ENCODE results near the gene ARPC1B. TPM values are rescaled to one million over a fixed set of nuclear protein-coding genes. Genes with fewer than 3 reads are reported as not detected.
"Not testable (repeated sequence)": the region's sequence is repeated elsewhere in the genome, so short reads cannot be mapped to it uniquely, and the experiment has no call there.

The ARPC1B gene
- total RNA-seq, 1 donor from 2014 or later, result 175 TPM

DNA sequence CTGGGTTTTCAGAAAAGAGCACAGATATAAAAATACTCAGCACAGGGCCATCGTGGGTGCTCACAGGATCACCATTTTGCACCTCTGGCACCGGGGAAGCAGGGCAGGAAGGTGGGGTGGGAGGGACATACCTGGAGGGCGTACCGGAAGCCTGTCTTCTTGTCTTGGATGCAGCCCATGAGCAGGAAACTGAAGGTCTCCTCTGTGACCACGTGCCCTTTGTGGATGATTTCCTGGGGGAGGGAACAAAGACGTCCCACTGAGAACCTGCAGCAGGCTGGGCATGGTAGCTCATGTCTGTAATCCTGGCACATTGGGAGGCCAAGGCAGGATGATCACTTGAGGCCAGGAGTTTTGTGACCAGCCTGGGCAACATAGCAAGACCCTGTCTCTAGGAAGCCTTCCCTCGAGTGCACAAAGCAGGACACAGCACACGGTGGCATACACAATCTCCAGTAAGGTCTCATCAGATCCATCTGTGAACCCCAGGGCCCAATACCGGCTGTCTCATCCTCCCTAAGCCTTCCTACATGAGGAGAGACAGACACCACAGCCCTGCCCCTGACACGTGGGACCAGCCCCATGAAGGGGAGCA is 54.5 kb downstream of the ARPC1B start:
- Histone ChIP-seq H3K9me3 (ENCODE audit: insufficient read depth, low read depth, low read length) (no peaks in the 10 kb centered on the region), H3K4me3 (ENCODE audit: insufficient read depth, low read depth, low read length) (no peak overlapping the region), H2AFZ (ENCODE audit: low read depth, low read length) (no peak overlapping the region), H3K27me3 (ENCODE audit: insufficient read depth, low read length) (no peaks in the 10 kb centered on the region), H3K4me1 (ENCODE audit: insufficient read depth, low read length) (no peaks in the 10 kb centered on the region), H3K9ac (ENCODE audit: low read length) (no peak overlapping the region), H3K79me2 (ENCODE audit: insufficient read depth, low read length) (no peaks in the 10 kb centered on the region), H3K4me2 (ENCODE audit: low read length) (no peak overlapping the region), H4K20me1 (ENCODE audit: insufficient read depth, low read length) (no peaks in the 10 kb centered on the region), H3K36me3 (ENCODE audit: insufficient read depth, low read length) (peaks cover 13% of the 10 kb centered on the region), H3K27ac (ENCODE audit: low read depth, low read length) (no peak overlapping the region)
- no peak for FAIRE-seq
- H3K9me3 Mint-ChIP-seq (ENCODE audit: unreplicated experiment), result no peaks in the 10 kb centered on the region
- no peak overlapping the region for H3K4me3 Mint-ChIP-seq (ENCODE audit: unreplicated experiment)
- TF ChIP-seq, protein P1, sequence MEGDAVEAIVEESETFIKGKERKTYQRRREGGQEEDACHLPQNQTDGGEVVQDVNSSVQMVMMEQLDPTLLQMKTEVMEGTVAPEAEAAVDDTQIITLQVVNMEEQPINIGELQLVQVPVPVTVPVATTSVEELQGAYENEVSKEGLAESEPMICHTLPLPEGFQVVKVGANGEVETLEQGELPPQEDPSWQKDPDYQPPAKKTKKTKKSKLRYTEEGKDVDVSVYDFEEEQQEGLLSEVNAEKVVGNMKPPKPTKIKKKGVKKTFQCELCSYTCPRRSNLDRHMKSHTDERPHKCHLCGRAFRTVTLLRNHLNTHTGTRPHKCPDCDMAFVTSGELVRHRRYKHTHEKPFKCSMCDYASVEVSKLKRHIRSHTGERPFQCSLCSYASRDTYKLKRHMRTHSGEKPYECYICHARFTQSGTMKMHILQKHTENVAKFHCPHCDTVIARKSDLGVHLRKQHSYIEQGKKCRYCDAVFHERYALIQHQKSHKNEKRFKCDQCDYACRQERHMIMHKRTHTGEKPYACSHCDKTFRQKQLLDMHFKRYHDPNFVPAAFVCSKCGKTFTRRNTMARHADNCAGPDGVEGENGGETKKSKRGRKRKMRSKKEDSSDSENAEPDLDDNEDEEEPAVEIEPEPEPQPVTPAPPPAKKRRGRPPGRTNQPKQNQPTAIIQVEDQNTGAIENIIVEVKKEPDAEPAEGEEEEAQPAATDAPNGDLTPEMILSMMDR (IDR thresholded peaks at IDR 0.05; ENCODE audit: insufficient read depth, low read depth, low read length), result no peak
- TF ChIP-seq EZH2 (IDR thresholded peaks at IDR 0.05; ENCODE audit: insufficient read depth, low read length), result no peak
- no peak overlapping the region for H3K27ac Mint-ChIP-seq (ENCODE audit: unreplicated experiment)
- DNase-seq (ENCODE audit: low read depth), result no peak
- peaks cover 16% of the 10 kb centered on the region for H3K36me3 Mint-ChIP-seq (ENCODE audit: low read depth, unreplicated experiment)
- no peaks in the 10 kb centered on the region for H3K4me1 Mint-ChIP-seq (ENCODE audit: low read depth, unreplicated experiment)
- H3K27me3 Mint-ChIP-seq (ENCODE audit: low read depth, unreplicated experiment), result no peaks in the 10 kb centered on the region

DNA sequence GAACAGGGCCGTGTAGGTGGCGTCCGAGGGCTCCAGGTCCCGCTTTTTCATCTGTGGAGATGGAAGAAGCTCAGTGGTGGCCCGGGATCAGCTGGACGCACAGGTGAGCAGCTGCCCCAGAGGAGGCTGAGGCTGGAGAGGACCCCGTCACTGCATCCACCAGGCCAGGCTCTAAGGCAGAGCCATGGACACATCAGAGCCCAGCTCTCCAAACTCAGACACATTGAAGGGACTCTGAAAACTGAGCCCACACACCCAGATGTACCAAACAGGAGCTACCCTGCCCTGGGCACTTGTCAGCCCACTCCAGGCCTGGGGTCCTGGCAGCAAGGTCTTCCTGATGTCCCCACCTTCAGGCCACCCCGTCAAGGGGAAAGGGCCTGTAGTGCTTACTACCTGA is 55.2 kb downstream of the ARPC1B start:
- no peak overlapping the region for H3K27ac Mint-ChIP-seq (ENCODE audit: unreplicated experiment)
- H3K4me2 ChIP-seq (ENCODE audit: low read length), result no peak overlapping the region

DNA sequence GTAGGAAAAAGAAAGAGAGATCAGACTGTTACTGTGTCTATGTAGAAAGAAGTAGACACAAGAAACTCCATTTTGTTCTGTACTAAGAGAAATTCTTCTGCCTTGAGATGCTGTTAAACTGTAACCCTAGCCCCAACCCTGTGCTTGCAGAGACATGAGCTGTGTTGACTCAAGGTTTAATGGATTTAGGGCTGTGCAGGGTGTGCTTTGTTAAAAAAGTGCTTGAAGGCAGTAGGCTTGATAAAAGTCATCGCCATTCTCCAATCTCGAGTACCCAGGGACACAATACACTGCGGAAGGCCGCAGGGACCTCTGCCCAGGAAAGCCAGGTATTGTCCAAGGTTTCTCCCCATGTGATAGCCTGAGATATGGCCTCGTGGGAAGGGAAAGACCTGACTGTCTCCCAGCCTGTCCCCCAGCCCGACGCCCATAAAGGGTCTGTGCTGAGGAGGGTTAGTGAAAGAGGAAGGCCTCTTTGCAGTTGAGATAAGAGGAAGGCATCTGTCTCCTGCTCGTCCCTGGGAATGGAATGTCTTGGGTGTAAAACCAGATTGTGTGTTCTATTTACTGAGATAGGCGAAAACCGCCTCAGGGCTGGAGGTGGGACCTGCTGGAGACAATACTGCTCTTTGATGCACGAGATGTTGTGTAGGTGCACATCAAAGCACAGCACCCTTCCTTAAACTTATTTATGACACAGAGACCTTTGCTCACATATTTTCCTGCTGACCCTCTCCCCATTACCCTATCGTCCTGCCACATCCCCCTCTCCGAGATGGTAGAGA is 57.4 kb downstream of the ARPC1B start:
- not testable (repeated sequence) for H3K4me1 Mint-ChIP-seq (ENCODE audit: low read depth, unreplicated experiment); H2AFZ ChIP-seq (ENCODE audit: low read depth, low read length); H3K9me3 Mint-ChIP-seq (ENCODE audit: unreplicated experiment); H3K4me1 ChIP-seq (ENCODE audit: insufficient read depth, low read length); H4K20me1 ChIP-seq (ENCODE audit: insufficient read depth, low read length); H3K4me3 Mint-ChIP-seq (ENCODE audit: unreplicated experiment); H3K27me3 Mint-ChIP-seq (ENCODE audit: low read depth, unreplicated experiment); H3K27me3 ChIP-seq (ENCODE audit: insufficient read depth, low read length); H3K27ac Mint-ChIP-seq (ENCODE audit: unreplicated experiment); DNase-seq (ENCODE audit: low read depth); H3K9ac ChIP-seq (ENCODE audit: low read length); H3K27ac ChIP-seq (ENCODE audit: low read depth, low read length); H3K4me2 ChIP-seq (ENCODE audit: low read length); H3K9me3 ChIP-seq (ENCODE audit: insufficient read depth, low read depth, low read length); H3K4me3 ChIP-seq (ENCODE audit: insufficient read depth, low read depth, low read length); H3K36me3 ChIP-seq (ENCODE audit: insufficient read depth, low read length); FAIRE-seq
- H3K79me2 ChIP-seq (ENCODE audit: insufficient read depth, low read length), result peaks cover 12% of the 10 kb centered on the region
- H3K36me3 Mint-ChIP-seq (ENCODE audit: low read depth, unreplicated experiment), result peaks cover 12% of the 10 kb centered on the region

More for the DNA sequence above, 55.2 kb downstream of the ARPC1B start:
- Histone ChIP-seq H4K20me1 (ENCODE audit: insufficient read depth, low read length) (no peaks in the 10 kb centered on the region), H3K9me3 (ENCODE audit: insufficient read depth, low read depth, low read length) (no peaks in the 10 kb centered on the region), H3K9ac (ENCODE audit: low read length) (no peak overlapping the region), H3K79me2 (ENCODE audit: insufficient read depth, low read length) (no peaks in the 10 kb centered on the region), H3K36me3 (ENCODE audit: insufficient read depth, low read length) (peaks cover 13% of the 10 kb centered on the region), H3K27me3 (ENCODE audit: insufficient read depth, low read length) (no peaks in the 10 kb centered on the region), H3K4me1 (ENCODE audit: insufficient read depth, low read length) (no peaks in the 10 kb centered on the region), H3K4me3 (ENCODE audit: insufficient read depth, low read depth, low read length) (no peak overlapping the region), H3K27ac (ENCODE audit: low read depth, low read length) (no peak overlapping the region), H2AFZ (ENCODE audit: low read depth, low read length) (no peak overlapping the region)
- DNase-seq (ENCODE audit: low read depth) (no peak), FAIRE-seq (no peak)
- no peaks in the 10 kb centered on the region for H3K4me1 Mint-ChIP-seq (ENCODE audit: low read depth, unreplicated experiment)
- H3K9me3 Mint-ChIP-seq (ENCODE audit: unreplicated experiment), result no peaks in the 10 kb centered on the region
- TF ChIP-seq, protein P1 (IDR thresholded peaks at IDR 0.05; ENCODE audit: insufficient read depth, low read depth, low read length), result no peak
- TF ChIP-seq EZH2 (IDR thresholded peaks at IDR 0.05; ENCODE audit: insufficient read depth, low read length), result no peak
- H3K27me3 Mint-ChIP-seq (ENCODE audit: low read depth, unreplicated experiment), result no peaks in the 10 kb centered on the region
- H3K36me3 Mint-ChIP-seq (ENCODE audit: low read depth, unreplicated experiment), result peaks cover 14% of the 10 kb centered on the region
- no peak overlapping the region for H3K4me3 Mint-ChIP-seq (ENCODE audit: unreplicated experiment)
